ENCODE results near the gene PTPRM. TPM values are rescaled to one million over a fixed set of nuclear protein-coding genes. Genes with fewer than 3 reads are reported as not detected.

The PTPRM gene
- total and polyA plus RNA-seq, 2 experiments from 2014 or later: 30.9 to 62.8 TPM

DNA sequence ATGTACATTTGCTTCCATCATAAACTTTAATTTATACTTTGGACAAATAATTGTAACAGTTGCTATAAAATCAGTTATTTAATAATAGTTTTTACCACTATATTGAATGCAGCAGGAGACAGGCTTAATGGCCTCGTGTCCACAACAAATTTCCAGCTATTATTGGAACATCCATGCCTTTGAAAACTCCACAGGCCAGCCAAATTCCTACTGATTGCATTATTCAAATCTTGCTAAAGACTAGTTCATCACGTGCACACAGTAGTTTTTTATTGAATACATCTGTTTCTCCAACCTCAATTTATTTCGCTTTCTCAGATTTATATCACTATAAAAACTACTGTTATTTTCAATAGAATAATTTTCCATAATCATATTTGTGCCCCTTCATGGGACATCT lies 18.4 kb upstream of the PTPRM start:
- no peak for DNase-seq
- Histone ChIP-seq H3K9me2 (ENCODE audit: insufficient read depth) (no peaks in the 10 kb centered on the region), H3K9me3 (ENCODE audit: low read depth) (no peaks in the 10 kb centered on the region), H3F3A (ENCODE audit: insufficient read depth) (no peaks in the 10 kb centered on the region), H3K9ac (no peak overlapping the region), H4K20me1 (ENCODE audit: insufficient read depth) (no peaks in the 10 kb centered on the region), H3K4me2 (ENCODE audit: unreplicated experiment) (no peak overlapping the region), H3K4me1 (ENCODE audit: insufficient read depth) (no peaks in the 10 kb centered on the region), H3K36me3 (ENCODE audit: low read depth) (no peaks in the 10 kb centered on the region), H3K79me2 (ENCODE audit: insufficient read depth) (no peaks in the 10 kb centered on the region), H3K27me3 (replicated peaks; ENCODE audit: insufficient read depth) (no peaks in the 10 kb centered on the region), H2AFZ (no peak overlapping the region), H3K4me3 (no peak overlapping the region), H3K27ac (no peak overlapping the region)
- WGBS, 2 experiments (ENCODE audit: low coverage in 1 of 2, low lambda C conversion rate in 2 of 2, missing lambda C conversion rate in 2 of 2): 37 to 42% methylated on average over 3 of the region's 3 CpGs
- in situ Hi-C loops (cut with MboI): no loop called here
- TF ChIP-seq EZH2 (IDR thresholded peaks at IDR 0.05; ENCODE audit: insufficient read depth, poor library complexity, severe bottlenecking): no peak

DNA sequence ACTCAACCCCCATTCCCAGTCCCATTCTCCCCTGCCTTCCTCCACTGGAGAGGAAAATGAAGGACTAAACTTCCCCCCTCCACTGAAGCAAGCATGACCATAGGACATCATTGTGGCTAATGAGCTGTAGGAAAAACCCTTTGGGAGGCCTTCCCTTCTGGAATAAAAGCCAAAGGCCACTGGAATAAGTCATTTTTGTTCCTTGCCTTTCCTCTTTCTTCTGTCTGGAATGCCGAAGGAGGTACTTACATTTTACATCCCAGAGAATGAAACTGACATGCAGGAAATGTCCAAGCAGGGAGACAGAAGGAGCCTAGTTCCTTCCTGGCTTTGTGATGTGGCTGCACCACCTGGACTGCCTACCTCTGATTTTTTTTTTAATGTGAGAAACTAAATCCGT lies 9.1 kb upstream of the PTPRM start:
- no peak overlapping the region for H3K4me2 ChIP-seq (ENCODE audit: unreplicated experiment)
- no peaks in the 10 kb centered on the region for H3K4me1 ChIP-seq (ENCODE audit: insufficient read depth)
- no peak for DNase-seq
- TF ChIP-seq EZH2 (IDR thresholded peaks at IDR 0.05; ENCODE audit: insufficient read depth, poor library complexity, severe bottlenecking) (no peak), EZH2phosphoT487 (IDR thresholded peaks at IDR 0.05; ENCODE audit: insufficient read depth, low read depth) (no peak)
- H3K79me2 ChIP-seq (ENCODE audit: insufficient read depth): no peaks in the 10 kb centered on the region
- no peak overlapping the region for H3K9ac ChIP-seq
- H3K9me2 ChIP-seq (ENCODE audit: insufficient read depth): no peaks in the 10 kb centered on the region
- WGBS, 2 experiments (ENCODE audit: low coverage in 1 of 2, low lambda C conversion rate in 2 of 2, missing lambda C conversion rate in 2 of 2): 78 to 85% methylated on average over 2 of the region's 2 CpGs
- no peak overlapping the region for H3K4me3 ChIP-seq
- H3K36me3 ChIP-seq (ENCODE audit: low read depth): no peaks in the 10 kb centered on the region
- no peaks in the 10 kb centered on the region for H3K27me3 ChIP-seq (replicated peaks; ENCODE audit: insufficient read depth)
- no peak overlapping the region for H3K27ac ChIP-seq
- H2AFZ ChIP-seq: no peak overlapping the region
- H3K9me3 ChIP-seq (ENCODE audit: low read depth): no peaks in the 10 kb centered on the region
- no peaks in the 10 kb centered on the region for H3F3A ChIP-seq (ENCODE audit: insufficient read depth)
- in situ Hi-C loops (cut with MboI): no loop called here
- H4K20me1 ChIP-seq (ENCODE audit: insufficient read depth): no peaks in the 10 kb centered on the region

DNA sequence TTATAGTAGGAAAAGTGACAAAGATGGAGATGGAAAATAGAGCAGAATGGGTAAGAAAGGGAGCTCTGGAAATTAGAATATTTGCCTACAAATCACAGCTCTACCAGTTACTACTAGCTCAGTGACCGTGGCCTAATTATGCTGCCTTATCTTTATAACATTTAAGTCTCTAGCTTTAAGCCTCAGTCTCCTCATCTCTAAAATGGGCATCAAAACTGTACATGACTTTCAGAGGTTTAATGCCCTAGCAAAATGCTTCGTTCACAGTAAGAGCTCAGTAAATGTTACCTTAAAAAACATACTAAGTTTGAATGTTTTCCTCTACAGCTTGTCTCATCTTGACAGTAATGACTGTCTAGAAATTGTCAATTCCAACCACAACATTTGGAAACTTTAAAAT lies 8.3 kb upstream of the PTPRM start:
- TF ChIP-seq EZH2 (IDR thresholded peaks at IDR 0.05; ENCODE audit: insufficient read depth, poor library complexity, severe bottlenecking) (no peak), EZH2phosphoT487 (IDR thresholded peaks at IDR 0.05; ENCODE audit: insufficient read depth, low read depth) (no peak)
- Histone ChIP-seq H3K9me3 (ENCODE audit: low read depth) (no peaks in the 10 kb centered on the region), H3K9me2 (ENCODE audit: insufficient read depth) (no peaks in the 10 kb centered on the region), H3F3A (ENCODE audit: insufficient read depth) (no peaks in the 10 kb centered on the region), H3K79me2 (ENCODE audit: insufficient read depth) (no peaks in the 10 kb centered on the region), H3K4me3 (no peak overlapping the region), H4K20me1 (ENCODE audit: insufficient read depth) (no peaks in the 10 kb centered on the region), H3K9ac (no peak overlapping the region), H3K4me1 (ENCODE audit: insufficient read depth) (no peaks in the 10 kb centered on the region), H3K36me3 (ENCODE audit: low read depth) (no peaks in the 10 kb centered on the region), H3K27me3 (replicated peaks; ENCODE audit: insufficient read depth) (no peaks in the 10 kb centered on the region), H2AFZ (no peak overlapping the region), H3K4me2 (ENCODE audit: unreplicated experiment) (no peak overlapping the region), H3K27ac (no peak overlapping the region)
- in situ Hi-C loops (cut with MboI): no loop called here
- WGBS, 2 experiments (ENCODE audit: low coverage in 1 of 2, low lambda C conversion rate in 2 of 2, missing lambda C conversion rate in 2 of 2): 51 to 65% methylated on average over 2 of the region's 2 CpGs
- no peak for DNase-seq

DNA sequence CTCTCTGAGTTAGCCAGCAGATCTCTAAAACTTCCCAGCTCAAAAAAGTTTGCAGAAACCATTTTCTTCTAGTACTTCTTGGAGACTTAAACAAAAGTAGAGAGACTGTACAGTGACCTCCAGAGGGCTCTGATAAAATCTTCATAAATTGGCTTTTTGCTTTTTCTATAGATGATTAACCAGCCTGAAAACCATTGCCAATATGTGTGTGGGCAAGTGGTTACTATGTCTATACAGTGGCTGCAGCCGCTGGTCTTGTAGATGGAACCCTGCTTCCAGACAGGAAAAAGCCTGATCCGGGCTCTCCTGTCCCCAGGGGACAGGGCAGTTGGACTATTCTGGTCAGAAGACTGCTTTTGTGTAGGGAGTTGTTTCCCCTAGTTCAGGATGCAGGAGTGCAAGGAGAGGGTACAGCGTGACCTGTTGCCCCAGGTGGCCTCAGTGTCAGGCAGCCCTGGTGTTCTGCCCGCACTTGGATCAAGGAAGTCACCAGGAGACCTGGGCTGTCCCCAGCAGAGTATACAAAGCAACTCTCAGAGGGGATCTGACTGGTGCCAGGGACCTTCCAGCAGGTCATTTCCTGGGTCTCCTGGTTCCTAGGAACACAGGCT lies 7.3 kb upstream of the PTPRM start:
- 90 to 96% methylated on average over 4 of the region's 4 CpGs for WGBS, 2 experiments (ENCODE audit: low coverage in 1 of 2, low lambda C conversion rate in 2 of 2, missing lambda C conversion rate in 2 of 2)
- in situ Hi-C loops (cut with MboI): no loop called here
- H3F3A ChIP-seq (ENCODE audit: insufficient read depth): no peaks in the 10 kb centered on the region
- H3K4me3 ChIP-seq: no peak overlapping the region
- H3K9me3 ChIP-seq (ENCODE audit: low read depth): no peaks in the 10 kb centered on the region
- no peaks in the 10 kb centered on the region for H3K27me3 ChIP-seq (replicated peaks; ENCODE audit: insufficient read depth)
- TF ChIP-seq EZH2phosphoT487 (IDR thresholded peaks at IDR 0.05; ENCODE audit: insufficient read depth, low read depth) (no peak), EZH2 (IDR thresholded peaks at IDR 0.05; ENCODE audit: insufficient read depth, poor library complexity, severe bottlenecking) (no peak)
- H3K4me2 ChIP-seq (ENCODE audit: unreplicated experiment): no peak overlapping the region
- H3K27ac ChIP-seq: no peak overlapping the region
- no peaks in the 10 kb centered on the region for H3K79me2 ChIP-seq (ENCODE audit: insufficient read depth)
- H3K4me1 ChIP-seq (ENCODE audit: insufficient read depth): no peaks in the 10 kb centered on the region
- no peaks in the 10 kb centered on the region for H3K36me3 ChIP-seq (ENCODE audit: low read depth)
- no peak for DNase-seq
- H3K9ac ChIP-seq: no peak overlapping the region
- no peaks in the 10 kb centered on the region for H3K9me2 ChIP-seq (ENCODE audit: insufficient read depth)
- H2AFZ ChIP-seq: no peak overlapping the region
- H4K20me1 ChIP-seq (ENCODE audit: insufficient read depth): no peaks in the 10 kb centered on the region
